ENCODE results near the gene METTL8.
"Not testable (repeated sequence)": the region's sequence is repeated elsewhere in the genome, so short reads cannot be mapped to it uniquely, and the experiment has no call there.

DNA sequence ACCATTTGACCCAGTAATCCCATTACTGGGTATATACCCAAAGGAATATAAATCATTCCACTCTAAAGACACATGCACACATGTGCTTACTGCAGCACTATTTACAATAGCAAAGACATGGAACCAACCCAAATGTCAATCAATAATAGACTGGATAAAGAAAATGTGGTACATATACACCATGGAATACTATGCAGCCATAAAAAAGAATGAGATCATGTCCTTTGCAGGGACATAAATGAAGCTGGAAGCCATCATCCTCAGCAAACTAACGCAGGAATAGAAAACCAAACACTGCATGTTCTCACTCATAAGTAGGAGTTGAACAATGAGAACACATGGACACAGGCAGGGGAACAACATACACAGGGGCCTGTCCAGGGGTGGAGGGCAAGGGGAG is 51.6 kb downstream of the METTL8 start:
- TF ChIP-seq CTCF (IDR thresholded peaks at IDR 0.05; ENCODE audit: insufficient read depth, low read length); GABPA (IDR thresholded peaks at IDR 0.05; ENCODE audit: low read depth); POLR2AphosphoS5 (IDR thresholded peaks at IDR 0.05; ENCODE audit: low read depth): not testable (repeated sequence)

Data from HL-60 (cell line).